Astrocyte (in vitro differentiated cells and primary cell): ENCODE measurements around the gene JAZF1. TPM values are rescaled to one million over a fixed set of nuclear protein-coding genes. Genes with fewer than 3 reads are reported as not detected.

Source experiments
- DNase-seq: peaks from one replicate; pipeline ENCODE4 v3.0.0-alpha.2; 2010; ENCODE audit warnings: low read depth
- FAIRE-seq: peaks from 2 replicates; lab custom pipeline; 2011; peaks lifted over from hg19 to GRCh38; lab: Jason Lieb, UNC
- H2AFZ ChIP-seq: 2 replicates; pipeline ENCODE4 v1.6.0; 2012; ENCODE audit warnings: low read depth, low read length, inconsistent platforms
- H3K27ac ChIP-seq: 2 replicates; pipeline ENCODE4 v1.5.1; 2011; ENCODE audit warnings: low read depth, low read length, inconsistent platforms
- H3K27me3 ChIP-seq: 2 replicates; pipeline ENCODE4 v1.6.0; 2011; ENCODE audit warnings: low read length, inconsistent platforms; ENCODE audit not compliant: insufficient read depth
- H3K36me3 ChIP-seq: 2 replicates; pipeline ENCODE4 v1.5.1; 2011; ENCODE audit warnings: low read length, inconsistent platforms; ENCODE audit not compliant: insufficient read depth
- H3K4me1 ChIP-seq: 2 replicates; pipeline ENCODE4 v1.5.1; 2011; ENCODE audit warnings: low read length, inconsistent platforms; ENCODE audit not compliant: insufficient read depth
- H3K4me2 ChIP-seq: 2 replicates; pipeline ENCODE4 v1.6.0; 2012; ENCODE audit warnings: low read length, inconsistent platforms
- H3K4me3 ChIP-seq: 2 replicates; pipeline ENCODE4 v1.5.1; 2011; ENCODE audit warnings: low read depth, mild to moderate bottlenecking, low read length, inconsistent platforms; ENCODE audit not compliant: insufficient read depth
- H3K79me2 ChIP-seq: 2 replicates; pipeline ENCODE4 v1.6.0; 2012; ENCODE audit warnings: mild to moderate bottlenecking, low read length, inconsistent platforms; ENCODE audit not compliant: insufficient read depth
- H3K9ac ChIP-seq: 2 replicates; pipeline ENCODE4 v1.6.0; 2012; ENCODE audit warnings: mild to moderate bottlenecking, low read length, inconsistent platforms
- H3K9me3 ChIP-seq: 2 replicates; pipeline ENCODE4 v1.5.1; 2012; ENCODE audit warnings: low read depth, mild to moderate bottlenecking, low read length, inconsistent platforms; ENCODE audit not compliant: insufficient read depth
- H4K20me1 ChIP-seq: 2 replicates; pipeline ENCODE4 v1.6.0; 2012; ENCODE audit warnings: low read length, inconsistent platforms; ENCODE audit not compliant: insufficient read depth
- H3K27ac Mint-ChIP-seq: one replicate; pipeline ENCODE4 v1.8.0; 2021; ENCODE audit warnings: mild to moderate bottlenecking, mixed read lengths; ENCODE audit not compliant: unreplicated experiment
- H3K27me3 Mint-ChIP-seq: one replicate; pipeline ENCODE4 v1.8.0; 2021; ENCODE audit warnings: low read depth, mixed read lengths; ENCODE audit not compliant: unreplicated experiment
- H3K36me3 Mint-ChIP-seq: one replicate; pipeline ENCODE4 v1.8.0; 2021; ENCODE audit warnings: low read depth, mixed read lengths; ENCODE audit not compliant: unreplicated experiment
- H3K4me1 Mint-ChIP-seq: one replicate; pipeline ENCODE4 v1.8.0; 2021; ENCODE audit warnings: low read depth, mixed read lengths; ENCODE audit not compliant: unreplicated experiment
- H3K4me3 Mint-ChIP-seq: one replicate; pipeline ENCODE4 v1.8.0; 2021; ENCODE audit warnings: mild to moderate bottlenecking, moderate library complexity, mixed read lengths; ENCODE audit not compliant: unreplicated experiment
- H3K9me3 Mint-ChIP-seq: one replicate; pipeline ENCODE4 v1.8.0; 2021; ENCODE audit warnings: mild to moderate bottlenecking, mixed read lengths; ENCODE audit not compliant: unreplicated experiment
- CTCF ChIP-seq: IDR thresholded peaks from 2 replicates; pipeline ENCODE4 v1.5.1; 2011; ENCODE audit warnings: low read depth, mild to moderate bottlenecking, inconsistent platforms, low read length, moderate library complexity; ENCODE audit not compliant: insufficient read depth
- EZH2 ChIP-seq: IDR thresholded peaks from 2 replicates; pipeline ENCODE4 v1.6.1; 2012; ENCODE audit warnings: mild to moderate bottlenecking, low read length, inconsistent platforms; ENCODE audit not compliant: insufficient read depth
- total RNA-seq: library from RNA; stranded (reverse); gene quantifications from 2 replicates; pipeline ENCODE4 v1.2.1, GENCODE V29; 2021

The JAZF1 gene
- total RNA-seq, 1 donor from 2014 or later: 20.1 TPM

- H3K9me3 ChIP-seq: no peaks in the 10 kb centered on the region
- DNase-seq: no peak
- Mint-ChIP-seq H3K36me3 (peaks cover 3% of the 10 kb centered on the region), H3K27ac (no peak overlapping the region), H3K4me1 (peaks cover 11% of the 10 kb centered on the region), H3K9me3 (no peaks in the 10 kb centered on the region), H3K4me3 (no peak overlapping the region), H3K27me3 (no peaks in the 10 kb centered on the region)
- H3K36me3 ChIP-seq: no peaks in the 10 kb centered on the region
- peak; percentile 34 for FAIRE-seq
- no peak overlapping the region for H3K4me2 ChIP-seq
- H3K4me1 ChIP-seq: no peaks in the 10 kb centered on the region
- no peaks in the 10 kb centered on the region for H3K79me2 ChIP-seq
- H4K20me1 ChIP-seq: peaks cover 24% of the 10 kb centered on the region
- H3K9ac ChIP-seq: no peak overlapping the region
- H3K4me3 ChIP-seq: no peak overlapping the region
- H2AFZ ChIP-seq: no peak overlapping the region
- TF ChIP-seq EZH2 (no peak), CTCF (no peak)
- H3K27ac ChIP-seq: no peak overlapping the region
- H3K27me3 ChIP-seq: no peaks in the 10 kb centered on the region
Measured at GRCh38 chr7:28088032-28088431, 92.6 kb downstream of the JAZF1 start.

- Histone ChIP-seq H2AFZ (no peak overlapping the region), H3K27me3 (no peaks in the 10 kb centered on the region), H3K4me2 (no peak overlapping the region), H3K36me3 (no peaks in the 10 kb centered on the region), H3K4me3 (no peak overlapping the region), H3K4me1 (no peaks in the 10 kb centered on the region), H3K27ac (no peak overlapping the region), H4K20me1 (peaks cover 30% of the 10 kb centered on the region), H3K79me2 (no peaks in the 10 kb centered on the region), H3K9me3 (no peaks in the 10 kb centered on the region), H3K9ac (no peak overlapping the region)
- FAIRE-seq (no peak), DNase-seq (no peak)
- Mint-ChIP-seq H3K4me3 (no peak overlapping the region), H3K27ac (no peak overlapping the region), H3K4me1 (peaks cover 11% of the 10 kb centered on the region), H3K36me3 (peaks cover 7% of the 10 kb centered on the region), H3K27me3 (no peaks in the 10 kb centered on the region), H3K9me3 (no peaks in the 10 kb centered on the region)
- no peak for TF ChIP-seq EZH2
- no peak for TF ChIP-seq CTCF
Measured at GRCh38 chr7:28086198-28086597, 94.4 kb downstream of the JAZF1 start.

GRCh38 chr7:28083998-28084985 is 96.3 kb downstream of the JAZF1 start:
- peaks cover 30% of the 10 kb centered on the region for H4K20me1 ChIP-seq
- TF ChIP-seq CTCF (no peak), EZH2 (no peak)
- no peaks in the 10 kb centered on the region for H3K27me3 Mint-ChIP-seq
- no peak overlapping the region for H3K9ac ChIP-seq
- FAIRE-seq (no peak), DNase-seq (no peak)
- H3K27ac Mint-ChIP-seq: no peak overlapping the region
- H3K27ac ChIP-seq: no peak overlapping the region
- no peak overlapping the region for H3K4me3 Mint-ChIP-seq
- peaks cover 13% of the 10 kb centered on the region for H3K4me1 Mint-ChIP-seq
- H3K27me3 ChIP-seq: no peaks in the 10 kb centered on the region
- peaks cover 5% of the 10 kb centered on the region for H3K36me3 Mint-ChIP-seq
- no peaks in the 10 kb centered on the region for H3K9me3 Mint-ChIP-seq
- no peaks in the 10 kb centered on the region for H3K36me3 ChIP-seq
- no peaks in the 10 kb centered on the region for H3K9me3 ChIP-seq
- H2AFZ ChIP-seq: no peak overlapping the region
- no peaks in the 10 kb centered on the region for H3K4me1 ChIP-seq
- no peak overlapping the region for H3K4me2 ChIP-seq
- no peak overlapping the region for H3K4me3 ChIP-seq
- H3K79me2 ChIP-seq: no peaks in the 10 kb centered on the region
